NCI-H2196 treated with DMSO at 0.1 percent for 48 hours (cell line): ENCODE data around the gene OLIG2.

Experiments used
- DNase-seq: peaks from one replicate; lab custom pipeline; 2025; ENCODE audit not compliant: unreplicated experiment; lab: John Stamatoyannopoulos, UW

Gene OLIG2

DNA sequence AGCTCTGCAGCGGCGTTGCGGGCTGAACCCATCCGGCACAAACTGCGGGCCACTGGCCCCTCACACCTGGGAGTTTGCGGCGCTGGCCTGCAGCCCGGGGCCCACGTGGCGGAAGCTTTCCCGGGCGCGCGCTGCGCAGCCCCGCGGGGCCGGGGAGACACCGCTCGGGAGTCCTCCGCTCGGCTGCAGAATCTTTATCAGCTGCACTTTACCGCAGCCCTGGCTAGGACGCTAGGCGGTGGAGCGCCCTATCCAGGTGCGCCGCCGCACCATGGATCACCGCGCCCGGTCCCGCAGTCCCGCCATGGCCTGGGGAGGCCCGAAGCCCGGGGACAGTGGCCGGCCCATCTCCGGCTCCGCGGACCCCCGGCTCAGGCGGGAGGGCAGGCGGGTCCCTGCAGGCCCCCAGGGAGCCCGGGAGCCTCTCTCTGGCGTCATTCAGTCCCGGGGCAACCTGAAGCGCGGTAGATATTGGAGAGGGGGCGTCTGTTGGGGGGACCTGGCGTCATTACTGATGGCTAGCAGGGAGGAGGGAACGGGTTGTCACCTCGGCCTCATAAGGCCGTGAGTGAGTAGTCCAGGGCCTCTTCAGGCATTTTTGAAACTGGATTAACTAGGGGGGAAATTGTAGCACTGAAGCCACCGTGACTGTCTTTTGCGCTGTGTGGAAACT, 5.7 kb upstream of the OLIG2 start:
- DNase-seq, result no peak

DNA sequence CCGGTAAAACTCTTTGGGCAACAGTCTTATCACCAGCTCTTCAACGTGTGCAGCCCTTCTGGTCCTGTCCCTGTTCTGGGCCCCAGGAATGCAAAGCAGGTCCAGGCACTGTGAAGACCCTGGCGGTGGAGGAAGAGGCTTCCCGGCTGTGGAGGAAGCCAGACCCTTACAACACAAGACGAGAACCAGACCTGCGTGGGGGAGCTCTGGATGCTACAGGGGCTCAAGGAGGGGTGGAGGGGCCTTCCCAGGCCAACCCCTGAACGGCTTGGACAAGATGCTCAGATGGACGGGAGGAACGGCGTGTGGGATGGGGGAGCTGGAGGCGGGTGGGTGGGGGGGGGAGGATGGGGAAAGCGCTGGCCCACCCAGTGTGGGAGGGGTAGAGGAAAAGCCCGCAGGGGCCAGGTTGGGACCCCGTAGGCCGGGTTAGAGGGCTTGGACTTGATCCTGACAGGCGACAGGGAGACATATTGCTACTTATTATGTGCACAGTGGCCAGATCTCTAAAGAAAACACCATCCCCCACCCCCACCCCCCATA, 5.1 kb upstream of the OLIG2 start:
- no peak for DNase-seq

DNA sequence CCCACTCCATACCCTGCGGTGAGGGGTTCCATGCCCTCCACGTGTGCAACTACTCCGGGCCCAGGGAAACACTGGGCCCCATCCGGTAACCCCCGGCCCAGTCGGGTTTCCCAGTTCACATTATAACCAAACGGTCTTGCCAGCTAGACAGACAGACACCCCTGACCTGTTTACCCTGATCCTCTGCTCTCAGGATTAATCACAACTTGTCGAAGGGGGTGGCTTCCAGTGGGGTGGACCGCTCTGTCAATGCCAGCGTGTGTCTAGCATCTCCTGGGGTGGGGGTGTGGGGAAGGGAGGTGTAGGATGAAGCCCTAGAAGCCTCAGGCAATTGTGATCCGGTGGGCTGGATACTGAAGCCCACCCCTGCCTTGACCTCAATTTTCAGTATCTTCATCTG, 4.6 kb upstream of the OLIG2 start:
- DNase-seq, result no peak

DNA sequence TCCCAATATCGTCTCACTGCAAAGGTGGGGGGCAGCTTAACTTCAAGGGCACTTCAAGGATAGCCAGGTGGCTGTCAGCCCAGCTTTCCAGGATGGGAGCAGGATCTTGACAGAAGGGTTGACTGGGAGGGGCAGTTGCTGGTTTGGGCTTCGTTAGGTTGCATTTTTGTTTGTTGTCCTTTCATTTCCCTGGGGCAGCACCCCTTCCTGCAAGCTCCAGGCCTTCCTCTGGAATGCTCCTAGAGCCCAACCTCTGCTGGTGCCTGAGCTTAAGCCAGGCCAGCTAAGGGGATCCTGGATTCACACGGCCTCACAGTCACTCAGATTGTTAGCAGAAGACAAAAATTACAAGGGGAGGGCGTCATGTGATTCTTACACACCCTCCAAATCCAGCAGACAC, 4.1 kb upstream of the OLIG2 start:
- no peak for DNase-seq

DNA sequence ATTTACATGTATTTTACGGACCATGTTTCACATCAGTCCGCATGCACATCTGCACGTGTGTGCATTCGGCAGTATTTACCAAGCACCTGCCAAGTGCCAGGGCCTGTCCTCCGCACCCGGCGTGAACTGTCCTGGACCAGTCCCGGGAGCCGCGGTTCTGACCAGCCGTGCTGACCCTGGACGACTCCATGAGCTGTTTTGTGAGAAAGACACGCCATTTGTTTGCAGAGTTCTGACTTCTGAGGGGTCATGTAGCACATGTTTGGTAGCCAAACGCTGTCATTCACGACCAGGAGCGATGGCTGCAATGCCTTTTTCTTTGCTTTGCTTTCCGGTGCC, 3.3 kb upstream of the OLIG2 start:
- no peak for DNase-seq

DNA sequence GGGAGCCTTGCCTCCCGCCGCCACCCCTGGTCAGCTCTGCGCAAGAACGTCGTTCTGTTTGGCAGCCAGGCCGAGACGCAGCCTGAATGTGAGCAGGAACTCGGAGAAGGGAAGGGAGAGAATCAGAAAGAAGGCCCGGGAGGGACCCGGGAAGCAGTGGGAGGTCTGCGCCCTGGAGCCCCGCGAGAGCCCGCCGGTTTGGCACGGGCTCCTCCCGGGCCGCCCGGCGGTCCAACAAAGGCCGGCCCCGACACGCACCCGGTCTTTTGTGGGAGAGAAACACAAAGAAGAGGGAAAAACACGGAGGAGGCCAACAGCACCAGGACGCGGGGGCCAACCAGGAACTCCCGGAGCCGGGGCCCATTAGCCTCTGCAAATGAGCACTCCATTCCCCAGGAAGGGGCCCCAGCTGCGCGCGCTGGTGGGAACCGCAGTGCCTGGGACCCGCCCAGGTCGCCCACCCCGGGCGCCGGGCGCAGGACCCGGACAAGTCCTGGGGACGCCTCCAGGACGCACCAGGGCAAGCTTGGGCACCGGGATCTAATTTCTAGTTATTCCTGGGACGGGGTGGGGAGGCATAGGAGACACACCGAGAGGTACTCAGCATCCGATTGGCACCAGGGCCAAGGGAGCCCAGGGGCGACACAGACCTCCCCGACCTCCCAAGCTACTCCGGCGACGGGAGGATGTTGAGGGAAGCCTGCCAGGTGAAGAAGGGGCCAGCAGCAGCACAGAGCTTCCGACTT, 2.7 kb upstream of the OLIG2 start:
- no peak for DNase-seq

DNA sequence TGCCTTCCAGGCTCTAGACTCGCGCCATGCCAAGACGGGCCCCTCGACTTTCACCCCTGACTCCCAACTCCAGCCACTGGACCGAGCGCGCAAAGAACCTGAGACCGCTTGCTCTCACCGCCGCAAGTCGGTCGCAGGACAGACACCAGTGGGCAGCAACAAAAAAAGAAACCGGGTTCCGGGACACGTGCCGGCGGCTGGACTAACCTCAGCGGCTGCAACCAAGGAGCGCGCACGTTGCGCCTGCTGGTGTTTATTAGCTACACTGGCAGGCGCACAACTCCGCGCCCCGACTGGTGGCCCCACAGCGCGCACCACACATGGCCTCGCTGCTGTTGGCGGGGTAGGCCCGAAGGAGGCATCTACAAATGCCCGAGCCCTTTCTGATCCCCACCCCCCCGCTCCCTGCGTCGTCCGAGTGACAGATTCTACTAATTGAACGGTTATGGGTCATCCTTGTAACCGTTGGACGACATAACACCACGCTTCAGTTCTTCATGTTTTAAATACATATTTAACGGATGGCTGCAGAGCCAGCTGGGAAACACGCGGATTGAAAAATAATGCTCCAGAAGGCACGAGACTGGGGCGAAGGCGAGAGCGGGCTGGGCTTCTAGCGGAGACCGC, 2.0 kb upstream of the OLIG2 start:
- DNase-seq, result no peak

DNA sequence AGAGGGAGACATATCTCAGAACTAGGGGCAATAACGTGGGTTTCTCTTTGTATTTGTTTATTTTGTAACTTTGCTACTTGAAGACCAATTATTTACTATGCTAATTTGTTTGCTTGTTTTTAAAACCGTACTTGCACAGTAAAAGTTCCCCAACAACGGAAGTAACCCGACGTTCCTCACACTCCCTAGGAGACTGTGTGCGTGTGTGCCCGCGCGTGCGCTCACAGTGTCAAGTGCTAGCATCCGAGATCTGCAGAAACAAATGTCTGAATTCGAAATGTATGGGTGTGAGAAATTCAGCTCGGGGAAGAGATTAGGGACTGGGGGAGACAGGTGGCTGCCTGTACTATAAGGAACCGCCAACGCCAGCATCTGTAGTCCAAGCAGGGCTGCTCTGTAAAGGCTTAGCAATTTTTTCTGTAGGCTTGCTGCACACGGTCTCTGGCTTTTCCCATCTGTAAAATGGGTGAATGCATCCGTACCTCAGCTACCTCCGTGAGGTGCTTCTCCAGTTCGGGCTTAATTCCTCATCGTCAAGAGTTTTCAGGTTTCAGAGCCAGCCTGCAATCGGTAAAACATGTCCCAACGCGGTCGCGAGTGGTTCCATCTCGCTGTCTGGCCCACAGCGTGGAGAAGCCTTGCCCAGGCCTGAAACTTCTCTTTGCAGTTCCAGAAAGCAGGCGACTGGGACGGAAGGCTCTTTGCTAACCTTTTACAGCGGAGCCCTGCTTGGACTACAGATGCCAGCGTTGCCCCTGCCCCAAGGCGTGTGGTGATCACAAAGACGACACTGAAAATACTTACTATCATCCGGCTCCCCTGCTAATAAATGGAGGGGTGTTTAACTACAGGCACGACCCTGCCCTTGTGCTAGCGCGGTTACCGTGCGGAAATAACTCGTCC, 1.3 kb upstream of the OLIG2 start:
- no peak for DNase-seq

DNA sequence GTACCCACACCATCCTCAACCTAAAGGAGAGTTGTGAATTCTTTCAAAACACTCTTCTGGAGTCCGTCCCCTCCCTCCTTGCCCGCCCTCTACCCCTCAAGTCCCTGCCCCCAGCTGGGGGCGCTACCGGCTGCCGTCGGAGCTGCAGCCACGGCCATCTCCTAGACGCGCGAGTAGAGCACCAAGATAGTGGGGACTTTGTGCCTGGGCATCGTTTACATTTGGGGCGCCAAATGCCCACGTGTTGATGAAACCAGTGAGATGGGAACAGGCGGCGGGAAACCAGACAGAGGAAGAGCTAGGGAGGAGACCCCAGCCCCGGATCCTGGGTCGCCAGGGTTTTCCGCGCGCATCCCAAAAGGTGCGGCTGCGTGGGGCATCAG, 638 bp upstream of the OLIG2 start:
- DNase-seq, result no peak

DNA sequence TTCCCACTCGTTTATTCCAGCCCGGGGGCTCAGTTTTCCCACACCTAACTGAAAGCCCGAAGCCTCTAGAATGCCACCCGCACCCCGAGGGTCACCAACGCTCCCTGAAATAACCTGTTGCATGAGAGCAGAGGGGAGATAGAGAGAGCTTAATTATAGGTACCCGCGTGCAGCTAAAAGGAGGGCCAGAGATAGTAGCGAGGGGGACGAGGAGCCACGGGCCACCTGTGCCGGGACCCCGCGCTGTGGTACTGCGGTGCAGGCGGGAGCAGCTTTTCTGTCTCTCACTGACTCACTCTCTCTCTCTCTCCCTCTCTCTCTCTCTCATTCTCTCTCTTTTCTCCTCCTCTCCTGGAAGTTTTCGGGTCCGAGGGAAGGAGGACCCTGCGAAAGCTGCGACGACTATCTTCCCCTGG, 716 bp downstream of the OLIG2 start:
- DNase-seq, result no peak

DNA sequence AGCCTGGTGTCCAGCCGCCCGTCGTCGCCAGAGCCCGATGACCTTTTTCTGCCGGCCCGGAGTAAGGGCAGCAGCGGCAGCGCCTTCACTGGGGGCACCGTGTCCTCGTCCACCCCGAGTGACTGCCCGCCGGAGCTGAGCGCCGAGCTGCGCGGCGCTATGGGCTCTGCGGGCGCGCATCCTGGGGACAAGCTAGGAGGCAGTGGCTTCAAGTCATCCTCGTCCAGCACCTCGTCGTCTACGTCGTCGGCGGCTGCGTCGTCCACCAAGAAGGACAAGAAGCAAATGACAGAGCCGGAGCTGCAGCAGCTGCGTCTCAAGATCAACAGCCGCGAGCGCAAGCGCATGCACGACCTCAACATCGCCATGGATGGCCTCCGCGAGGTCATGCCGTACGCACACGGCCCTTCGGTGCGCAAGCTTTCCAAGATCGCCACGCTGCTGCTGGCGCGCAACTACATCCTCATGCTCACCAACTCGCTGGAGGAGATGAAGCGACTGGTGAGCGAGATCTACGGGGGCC, 1.2 kb downstream of the OLIG2 start:
- no peak for DNase-seq

DNA sequence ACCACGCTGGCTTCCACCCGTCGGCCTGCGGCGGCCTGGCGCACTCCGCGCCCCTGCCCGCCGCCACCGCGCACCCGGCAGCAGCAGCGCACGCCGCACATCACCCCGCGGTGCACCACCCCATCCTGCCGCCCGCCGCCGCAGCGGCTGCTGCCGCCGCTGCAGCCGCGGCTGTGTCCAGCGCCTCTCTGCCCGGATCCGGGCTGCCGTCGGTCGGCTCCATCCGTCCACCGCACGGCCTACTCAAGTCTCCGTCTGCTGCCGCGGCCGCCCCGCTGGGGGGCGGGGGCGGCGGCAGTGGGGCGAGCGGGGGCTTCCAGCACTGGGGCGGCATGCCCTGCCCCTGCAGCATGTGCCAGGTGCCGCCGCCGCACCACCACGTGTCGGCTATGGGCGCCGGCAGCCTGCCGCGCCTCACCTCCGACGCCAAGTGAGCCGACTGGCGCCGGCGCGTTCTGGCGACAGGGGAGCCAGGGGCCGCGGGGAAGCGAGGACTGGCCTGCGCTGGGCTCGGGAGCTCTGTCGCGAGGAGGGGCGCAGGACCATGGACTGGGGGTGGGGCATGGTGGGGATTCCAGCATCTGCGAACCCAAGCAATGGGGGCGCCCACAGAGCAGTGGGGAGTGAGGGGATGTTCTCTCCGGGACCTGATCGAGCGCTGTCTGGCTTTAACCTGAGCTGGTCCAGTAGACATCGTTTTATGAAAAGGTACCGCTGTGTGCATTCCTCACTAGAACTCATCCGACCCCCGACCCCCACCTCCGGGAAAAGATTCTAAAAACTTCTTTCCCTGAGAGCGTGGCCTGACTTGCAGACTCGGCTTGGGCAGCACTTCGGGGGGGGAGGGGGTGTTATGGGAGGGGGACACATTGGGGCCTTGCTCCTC, 1.9 kb downstream of the OLIG2 start:
- no peak for DNase-seq

DNA sequence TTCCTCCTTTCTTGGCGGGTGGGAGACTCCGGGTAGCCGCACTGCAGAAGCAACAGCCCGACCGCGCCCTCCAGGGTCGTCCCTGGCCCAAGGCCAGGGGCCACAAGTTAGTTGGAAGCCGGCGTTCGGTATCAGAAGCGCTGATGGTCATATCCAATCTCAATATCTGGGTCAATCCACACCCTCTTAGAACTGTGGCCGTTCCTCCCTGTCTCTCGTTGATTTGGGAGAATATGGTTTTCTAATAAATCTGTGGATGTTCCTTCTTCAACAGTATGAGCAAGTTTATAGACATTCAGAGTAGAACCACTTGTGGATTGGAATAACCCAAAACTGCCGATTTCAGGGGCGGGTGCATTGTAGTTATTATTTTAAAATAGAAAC, 2.5 kb downstream of the OLIG2 start:
- DNase-seq, result no peak

DNA sequence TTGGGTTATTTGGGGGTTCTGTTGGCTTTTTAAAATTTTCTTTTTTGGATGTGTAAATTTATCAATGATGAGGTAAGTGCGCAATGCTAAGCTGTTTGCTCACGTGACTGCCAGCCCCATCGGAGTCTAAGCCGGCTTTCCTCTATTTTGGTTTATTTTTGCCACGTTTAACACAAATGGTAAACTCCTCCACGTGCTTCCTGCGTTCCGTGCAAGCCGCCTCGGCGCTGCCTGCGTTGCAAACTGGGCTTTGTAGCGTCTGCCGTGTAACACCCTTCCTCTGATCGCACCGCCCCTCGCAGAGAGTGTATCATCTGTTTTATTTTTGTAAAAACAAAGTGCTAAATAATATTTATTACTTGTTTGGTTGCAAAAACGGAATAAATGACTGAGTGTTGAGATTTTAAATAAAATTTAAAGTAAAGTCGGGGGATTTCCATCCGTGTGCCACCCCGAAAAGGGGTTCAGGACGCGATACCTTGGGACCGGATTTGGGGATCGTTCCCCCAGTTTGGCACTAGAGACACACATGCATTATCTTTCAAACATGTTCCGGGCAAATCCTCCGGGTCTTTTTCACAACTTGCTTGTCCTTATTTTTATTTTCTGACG, 3.1 kb downstream of the OLIG2 start:
- DNase-seq, result no peak

DNA sequence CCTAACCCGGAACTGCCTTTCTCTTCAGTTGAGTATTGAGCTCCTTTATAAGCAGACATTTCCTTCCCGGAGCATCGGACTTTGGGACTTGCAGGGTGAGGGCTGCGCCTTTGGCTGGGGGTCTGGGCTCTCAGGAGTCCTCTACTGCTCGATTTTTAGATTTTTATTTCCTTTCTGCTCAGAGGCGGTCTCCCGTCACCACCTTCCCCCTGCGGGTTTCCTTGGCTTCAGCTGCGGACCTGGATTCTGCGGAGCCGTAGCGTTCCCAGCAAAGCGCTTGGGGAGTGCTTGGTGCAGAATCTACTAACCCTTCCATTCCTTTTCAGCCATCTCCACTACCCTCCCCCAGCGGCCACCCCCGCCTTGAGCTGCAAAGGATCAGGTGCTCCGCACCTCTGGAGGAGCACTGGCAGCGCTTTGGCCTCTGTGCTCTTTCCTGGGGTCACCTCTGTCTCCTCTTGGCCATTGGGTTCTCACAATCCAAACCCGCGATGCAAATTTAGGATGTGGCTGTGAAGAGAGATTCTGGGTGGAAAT, 3.7 kb downstream of the OLIG2 start:
- DNase-seq, result no peak

DNA sequence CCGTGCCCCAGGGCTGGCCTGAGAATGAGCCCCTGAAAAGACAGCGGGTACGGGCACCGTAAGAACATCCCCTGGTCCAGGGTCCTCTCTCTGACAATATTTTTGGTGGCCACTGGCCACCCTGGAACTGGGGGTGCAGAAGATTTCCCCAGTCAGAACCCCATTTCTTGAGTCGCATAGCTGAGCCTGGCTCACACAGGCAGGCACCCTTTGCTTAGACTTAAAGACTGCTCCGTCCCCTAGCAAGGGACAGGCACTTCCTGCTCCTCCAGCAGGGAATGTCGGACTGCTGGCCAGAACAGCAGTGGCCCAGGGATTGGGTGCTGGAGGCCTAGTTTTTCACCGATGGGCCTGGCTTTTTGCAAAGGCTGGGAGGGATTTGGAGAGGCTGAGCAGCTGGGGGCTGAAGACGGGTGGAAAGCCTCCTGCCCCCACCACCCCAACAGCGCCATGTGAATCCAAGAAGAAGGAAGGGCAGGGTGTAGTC, 4.3 kb downstream of the OLIG2 start:
- no peak for DNase-seq

DNA sequence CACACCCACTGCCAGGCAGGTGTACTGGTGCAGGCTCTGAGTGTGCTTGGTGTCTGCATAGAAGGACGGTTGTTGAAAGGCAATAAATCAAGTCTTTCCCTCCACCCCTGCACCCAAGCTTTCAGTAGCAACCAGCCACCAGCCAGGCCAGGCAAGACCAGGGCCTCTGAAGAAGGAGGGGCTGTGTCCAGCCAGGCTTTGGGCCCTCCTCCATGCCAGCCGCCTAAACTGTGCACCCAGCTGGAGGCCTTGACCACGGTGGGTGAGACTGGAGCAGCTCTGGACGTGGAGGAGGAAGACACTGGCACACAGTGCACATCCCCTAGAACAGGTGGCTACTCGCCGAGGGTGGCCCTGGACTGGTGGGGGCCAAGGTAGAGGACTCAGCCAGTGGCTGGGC, 4.9 kb downstream of the OLIG2 start:
- no peak for DNase-seq

DNA sequence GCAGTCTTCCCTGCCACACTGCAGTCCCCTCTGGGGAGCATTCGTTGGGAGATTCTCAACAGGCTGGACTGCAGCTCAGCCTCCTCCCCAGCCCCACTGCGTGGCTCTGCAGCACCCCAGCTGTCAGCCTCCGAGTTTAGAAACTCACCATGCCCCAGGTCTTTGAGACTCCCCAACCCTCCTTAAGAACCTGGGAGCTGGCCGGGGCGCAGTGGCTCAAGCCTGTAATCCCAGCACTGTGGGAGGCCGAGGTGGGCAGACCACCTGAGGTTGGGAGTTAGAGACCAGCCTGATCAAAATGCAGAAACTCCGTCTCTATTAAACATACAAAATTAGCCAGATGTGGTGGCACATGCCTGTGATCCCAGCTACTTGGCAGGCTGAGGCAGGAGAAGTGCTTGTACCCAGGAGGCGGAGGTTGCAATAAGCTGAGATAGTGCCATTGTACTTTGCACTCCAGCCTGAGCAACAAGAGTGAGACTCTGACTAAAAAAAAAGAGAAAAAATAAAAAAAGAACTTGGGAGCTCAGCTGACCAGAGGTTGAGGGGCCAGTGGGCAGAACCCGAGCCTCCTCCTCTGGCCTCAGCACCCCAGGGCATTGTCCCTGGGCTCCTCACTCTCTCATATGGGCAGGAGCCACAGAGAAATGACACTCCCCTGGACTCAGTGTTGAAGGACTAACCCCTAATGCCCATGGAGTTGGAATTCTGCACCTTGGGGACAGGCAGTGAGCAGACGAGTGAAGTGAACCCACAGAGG, 5.6 kb downstream of the OLIG2 start:
- DNase-seq, result no peak
